Stimulated activated CD4-positive, alpha-beta T cell treated with anti-CD3 and anti-CD28 coated beads, Interleukin-1b, Interleukin-23, amount 100 ng/mL, for 4 hours (primary cell): ENCODE data around the gene CPXM1.

Experiments
- DNase-seq, 2 donors: peaks; one replicate each; pipeline ENCODE4 v3.0.0-alpha.2; 2020; ENCODE audit warnings: low read depth in 2 of 2

The CPXM1 gene

GRCh38 chr20:2763186-2763585 lies 37.2 kb downstream of the CPXM1 start:
- no peak for DNase-seq

- DNase-seq: no peak
Measured at GRCh38 chr20:2762578-2763131, 37.8 kb downstream of the CPXM1 start.

GRCh38 chr20:2761885-2762284 lies 38.5 kb downstream of the CPXM1 start:
- no peak for DNase-seq

GRCh38 chr20:2760952-2761305 lies 39.5 kb downstream of the CPXM1 start:
- DNase-seq: no peak

- no peak for DNase-seq
Measured at GRCh38 chr20:2760297-2760951, 40.0 kb downstream of the CPXM1 start.

- DNase-seq: no peak
Measured at GRCh38 chr20:2759603-2760296, 40.7 kb downstream of the CPXM1 start.

GRCh38 chr20:2759143-2759542 lies 41.3 kb downstream of the CPXM1 start:
- no peak for DNase-seq

GRCh38 chr20:2757969-2758368 lies 42.5 kb downstream of the CPXM1 start:
- DNase-seq: no peak

GRCh38 chr20:2757001-2757400 lies 43.4 kb downstream of the CPXM1 start:
- DNase-seq: no peak

- no peak for DNase-seq
Measured at GRCh38 chr20:2756056-2756611, 44.3 kb downstream of the CPXM1 start.

- no peak for DNase-seq
Measured at GRCh38 chr20:2755451-2756055, 44.9 kb downstream of the CPXM1 start.

GRCh38 chr20:2754424-2754823 lies 46.0 kb downstream of the CPXM1 start:
- no peak for DNase-seq

GRCh38 chr20:2753461-2754040 lies 46.9 kb downstream of the CPXM1 start:
- no peak for DNase-seq

GRCh38 chr20:2752567-2753460 lies 47.6 kb downstream of the CPXM1 start:
- peak in 1 of 2 donors; percentile 20 for DNase-seq

- peak; percentile 34 to 53 for DNase-seq
Measured at GRCh38 chr20:2751878-2752566, 48.4 kb downstream of the CPXM1 start.

- no peak for DNase-seq
Measured at GRCh38 chr20:2751347-2751877, 49.0 kb downstream of the CPXM1 start.

GRCh38 chr20:2750491-2751251 lies 49.8 kb downstream of the CPXM1 start:
- no peak for DNase-seq

- DNase-seq: no peak
Measured at GRCh38 chr20:2749951-2750490, 50.4 kb downstream of the CPXM1 start.

- DNase-seq: no peak
Measured at GRCh38 chr20:2749343-2749950, 51.0 kb downstream of the CPXM1 start.
